Posterior vena cava (tissue), 2 donors: ENCODE results near the gene BAHCC1. TPM values are rescaled to one million over a fixed set of nuclear protein-coding genes. Genes with fewer than 3 reads are reported as not detected.

Experiments
- DNase-seq: peaks from one replicate; pipeline ENCODE4 v3.0.0-alpha.2; 2020; ENCODE audit warnings: low spot score
- intact Hi-C, 2 donors: fragments of 100-400 bp; cut with DNase I; formaldehyde crosslinking; loops; one replicate each; pipeline versions ENCODE4 v1.14.1 to v1.14.2; 2022 to 2023
- total RNA-seq, 2 donors: library from RNA; stranded (reverse); fragmentation: NEBNext Ultra II Directional; extraction: Animal tissue kit (Norgen Biotek cat#: 25700); gene quantifications; one replicate each; pipeline ENCODE4 v1.2.1, GENCODE V29; 2021
- donor health status: DM: yes; HTN: yes; CAD: no.
- donor health status: DM: yes; HTN: yes; CAD: no.

The BAHCC1 gene
- total RNA-seq, 2 donors from 2014 or later, result 17.3 to 19.1 TPM

DNA sequence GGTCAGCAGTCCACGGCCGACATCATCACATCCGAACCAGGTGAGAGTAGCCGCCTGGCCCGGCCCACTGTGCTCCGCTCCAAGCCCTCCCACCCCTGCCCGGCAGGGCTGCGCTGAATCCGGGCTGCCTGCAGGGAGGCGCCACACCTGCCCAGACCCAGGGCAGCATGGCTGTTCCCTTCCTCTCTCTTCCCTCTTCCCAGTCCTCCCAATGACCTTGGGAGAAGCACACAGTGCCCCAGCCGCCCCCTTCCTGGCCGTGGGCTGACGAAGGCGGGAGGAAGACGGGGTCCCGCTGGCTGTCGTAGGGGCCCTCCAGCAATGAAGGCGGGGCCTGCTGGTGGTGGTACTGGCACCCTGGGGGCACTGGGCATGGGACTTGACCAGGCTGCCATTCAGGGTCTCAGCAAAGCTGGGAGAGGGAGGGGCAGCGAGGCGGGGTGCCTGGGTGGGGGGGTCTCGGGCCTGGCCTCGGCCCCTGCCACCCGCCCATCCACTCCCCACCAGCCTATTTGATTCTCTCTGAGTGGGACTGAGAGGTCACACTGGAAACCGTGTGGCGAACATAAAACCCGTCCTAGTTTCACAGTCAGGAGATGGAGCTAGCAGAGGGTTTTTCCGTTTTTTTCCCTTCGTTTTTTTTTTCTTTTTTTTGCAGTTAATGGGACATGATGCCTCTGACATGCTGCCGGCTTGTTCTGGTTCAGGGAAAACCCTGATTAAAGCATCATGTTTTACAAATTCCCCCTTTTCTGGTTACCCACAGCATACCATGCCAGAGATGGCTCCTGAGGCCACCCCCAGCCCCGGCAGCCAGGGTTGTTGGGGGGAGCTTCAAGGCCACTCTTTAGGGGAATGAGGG lies 50.6 kb downstream of the BAHCC1 start:
- intact Hi-C loops, result no loop called here
- no peak for DNase-seq

DNA sequence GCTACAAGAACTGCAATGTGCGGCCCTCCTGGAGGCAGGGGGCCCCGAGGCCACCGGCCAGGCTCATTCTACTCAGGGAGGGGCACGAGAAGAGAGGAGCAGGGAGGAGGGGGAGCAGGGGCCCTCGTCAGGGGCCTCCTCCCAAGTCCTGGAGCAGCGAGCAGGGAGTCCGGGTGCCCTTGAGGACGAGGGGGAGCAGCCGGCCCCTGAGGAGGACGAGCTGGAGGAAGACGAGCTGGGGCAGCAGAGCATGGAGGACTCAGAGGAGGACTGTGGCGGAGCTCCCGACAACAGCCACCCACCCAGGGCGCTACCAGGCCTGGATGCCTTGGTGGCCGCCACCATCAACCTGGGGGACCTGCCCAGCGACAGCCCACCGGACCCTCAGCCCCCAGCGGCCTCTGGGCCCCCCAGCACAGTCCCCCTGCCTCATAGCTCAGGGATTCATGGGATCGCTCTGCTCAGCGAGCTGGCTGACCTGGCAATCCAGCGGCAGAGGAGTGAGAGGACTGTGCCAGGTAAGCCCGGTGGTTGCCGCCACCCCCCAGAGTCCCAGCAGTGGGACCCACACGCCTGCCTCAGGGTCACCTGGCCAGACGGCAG lies 52.2 kb downstream of the BAHCC1 start:
- DNase-seq, result no peak
- intact Hi-C loops, result no loop called here

DNA sequence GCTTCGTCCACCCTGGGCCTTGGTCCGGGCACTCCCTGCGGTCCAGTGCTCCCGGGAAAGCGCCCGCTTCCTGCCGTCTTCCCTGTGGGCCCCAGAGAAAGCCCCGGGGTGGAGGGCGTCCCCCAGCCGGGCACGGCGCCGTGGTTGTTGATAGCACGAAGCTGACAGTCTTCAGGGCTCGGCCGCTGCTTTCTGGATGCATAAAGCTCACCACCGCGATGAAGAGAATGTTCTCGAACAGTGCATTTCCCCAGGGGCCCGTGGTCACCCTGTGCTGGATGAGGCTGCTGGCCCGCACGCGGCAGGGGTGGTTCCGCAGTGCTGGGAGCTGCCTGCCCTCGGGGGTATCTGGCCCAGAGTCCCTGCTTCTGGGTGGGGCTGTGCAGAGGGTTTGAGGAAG lies 53.2 kb downstream of the BAHCC1 start:
- intact Hi-C loops, result no loop called here
- no peak for DNase-seq

DNA sequence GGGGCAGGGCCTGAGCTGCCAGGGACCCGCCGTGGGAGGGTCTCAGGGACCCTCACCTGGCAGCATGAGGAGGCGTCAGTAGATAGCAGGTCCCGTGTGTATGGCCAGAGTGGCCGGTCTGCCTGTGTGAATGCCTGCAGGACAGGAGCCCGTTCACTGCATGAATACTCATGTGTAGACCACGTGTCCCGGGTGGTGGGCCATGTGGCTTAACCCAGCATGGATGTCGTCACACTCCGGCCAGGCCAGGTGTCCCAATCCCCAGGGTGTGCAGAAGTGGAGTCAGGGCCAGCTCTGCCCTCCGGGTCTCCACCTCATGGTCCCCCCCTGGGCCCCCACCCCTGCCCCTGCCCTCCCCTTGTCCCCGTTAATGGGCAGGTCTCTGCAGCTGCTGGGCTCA lies 53.7 kb downstream of the BAHCC1 start:
- intact Hi-C loops, result no loop called here
- no peak for DNase-seq

DNA sequence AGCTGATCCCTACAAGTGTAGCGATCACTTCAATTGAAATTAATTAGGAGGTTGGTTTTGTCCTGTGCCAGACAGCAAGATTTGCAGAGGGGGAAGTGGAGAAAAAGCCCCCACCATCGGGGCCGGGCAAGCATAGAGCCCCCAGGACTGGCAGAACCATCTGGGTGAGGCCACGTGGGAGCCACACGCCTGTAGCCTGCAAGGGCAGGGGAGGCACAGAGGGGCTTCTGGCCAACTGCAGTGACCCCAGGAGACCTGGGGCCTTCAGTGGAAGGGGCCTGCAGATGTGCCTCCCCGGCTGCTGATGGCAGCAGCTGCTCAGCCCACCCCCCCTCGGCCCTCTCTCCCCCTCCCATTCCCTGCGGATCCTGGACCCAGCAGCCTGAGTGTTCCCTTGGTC lies 54.1 kb downstream of the BAHCC1 start:
- intact Hi-C loops, result no loop called here
- no peak for DNase-seq

DNA sequence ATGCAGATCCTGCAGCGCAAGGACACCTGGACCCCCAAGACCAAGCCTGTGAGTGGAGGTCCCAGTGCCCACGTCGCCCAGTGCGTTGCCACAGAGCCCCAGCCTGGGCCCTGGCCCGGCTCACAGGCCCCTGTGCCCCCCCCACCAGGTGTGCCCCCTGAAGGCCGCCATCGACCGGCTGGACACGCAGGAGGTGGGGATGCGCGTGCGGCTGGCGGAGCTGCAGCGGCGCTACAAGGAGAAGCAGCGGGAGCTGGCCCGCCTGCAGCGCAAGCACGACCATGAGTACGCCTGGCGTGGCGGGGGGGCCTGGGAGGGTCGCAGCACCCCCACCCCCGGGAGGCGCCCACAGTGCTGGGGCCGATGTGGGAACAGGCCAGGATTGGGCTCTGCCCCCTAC lies 56.6 kb downstream of the BAHCC1 start:
- intact Hi-C loops, result no loop called here
- no peak for DNase-seq

DNA sequence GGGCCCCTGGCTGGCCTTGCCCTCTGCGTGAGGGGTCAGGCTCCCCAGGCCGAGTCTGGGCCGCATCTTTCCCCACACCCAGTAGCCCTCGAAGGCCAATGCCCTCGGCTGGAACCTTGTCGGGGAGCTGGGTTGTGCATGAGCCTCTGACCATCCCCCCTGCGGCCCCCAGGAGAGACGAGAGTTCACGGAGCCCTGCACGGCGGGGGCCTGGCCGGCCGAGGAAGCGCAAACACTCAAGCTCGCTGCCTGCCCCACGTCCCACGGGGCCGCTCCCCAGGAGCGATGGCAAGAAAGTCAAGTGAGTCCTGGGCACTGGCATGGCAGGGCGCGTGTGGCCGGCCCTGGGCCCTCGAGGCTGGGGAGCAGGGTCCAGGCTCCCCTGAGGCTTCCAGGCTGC lies 57.3 kb downstream of the BAHCC1 start:
- intact Hi-C loops, result no loop called here
- DNase-seq, result no peak

DNA sequence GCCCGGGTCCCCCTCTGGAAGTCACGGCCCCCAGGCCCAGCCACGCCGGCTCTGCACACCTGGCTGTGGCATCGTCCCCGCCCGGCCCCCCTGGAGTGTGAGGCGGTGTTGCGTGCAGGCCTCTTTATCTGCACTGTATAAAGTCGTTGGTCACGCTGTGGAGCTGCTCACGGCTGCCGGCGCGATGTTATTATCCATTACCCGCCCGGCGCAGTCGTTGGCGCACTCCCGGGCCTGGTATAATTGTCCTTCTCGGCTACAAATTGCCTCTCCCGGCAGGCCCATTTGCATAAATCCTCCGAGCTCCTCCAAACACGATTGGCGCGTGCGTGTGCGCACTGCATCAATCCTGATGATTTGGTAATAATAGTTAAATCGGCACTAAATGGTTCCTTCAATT lies 57.8 kb downstream of the BAHCC1 start:
- intact Hi-C loops, result no loop called here
- no peak for DNase-seq

DNA sequence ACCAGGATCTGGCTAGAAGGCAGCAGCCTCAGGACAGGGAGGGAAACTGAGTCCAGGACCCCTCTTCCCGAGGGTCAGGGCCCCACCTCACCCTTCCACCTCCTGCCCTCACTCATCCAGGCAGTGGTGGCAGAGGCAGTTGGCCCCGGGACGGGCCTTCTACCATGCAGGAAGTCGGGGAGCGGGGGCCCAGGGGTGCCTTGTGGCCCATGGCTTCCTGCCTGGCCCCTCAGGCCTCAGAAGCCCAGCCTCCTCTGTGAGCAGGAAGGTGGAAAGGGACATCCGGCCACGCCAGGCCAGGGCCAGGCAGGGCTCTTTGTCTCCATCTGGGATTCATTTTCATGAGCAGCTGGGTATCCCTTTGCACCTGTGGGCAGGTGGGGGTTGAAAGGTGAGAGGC lies 58.5 kb downstream of the BAHCC1 start:
- DNase-seq, result no peak
- intact Hi-C loops, result no loop called here

DNA sequence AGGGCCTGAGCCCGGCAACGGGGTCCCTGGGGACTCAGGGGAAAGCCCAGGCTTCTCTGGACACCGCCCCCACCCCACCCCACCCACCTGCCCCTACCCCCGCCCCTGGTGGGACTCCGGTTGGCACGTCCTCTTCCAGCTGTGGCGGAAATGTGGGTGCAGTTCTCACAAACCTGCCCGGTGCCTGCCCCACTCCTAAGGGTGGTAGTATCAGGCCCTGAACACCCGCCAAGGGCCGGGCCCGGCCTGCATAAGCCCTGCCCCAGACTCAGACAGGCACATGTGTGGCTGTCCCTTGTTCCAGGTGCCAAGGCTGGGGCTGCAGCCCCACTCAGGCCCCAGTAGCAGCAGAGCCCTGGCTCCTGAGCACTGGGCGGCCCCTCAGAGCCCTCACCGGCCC lies 59.2 kb downstream of the BAHCC1 start:
- intact Hi-C loops, result no loop called here
- DNase-seq, result no peak

DNA sequence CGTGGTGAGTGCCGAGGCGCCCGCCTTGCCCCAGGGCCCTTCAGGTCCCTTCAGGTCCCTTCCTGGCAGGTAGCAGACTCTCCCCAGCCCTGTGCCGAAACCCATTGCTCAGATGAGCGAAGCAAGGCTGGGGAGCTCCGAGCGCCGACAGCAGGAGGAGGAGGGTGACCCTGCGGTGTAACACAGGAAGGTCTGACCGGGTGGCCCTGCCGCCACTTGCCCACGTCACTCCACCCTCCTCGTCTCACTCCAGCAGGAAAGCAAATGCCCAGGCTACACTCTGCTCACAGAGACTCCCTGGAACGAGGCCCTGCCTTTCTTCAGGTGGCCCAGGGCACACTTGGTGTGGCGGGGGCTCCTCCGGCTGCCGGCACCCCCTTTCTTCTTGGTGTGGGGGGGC lies 60.1 kb downstream of the BAHCC1 start:
- intact Hi-C loops, result no loop called here
- no peak for DNase-seq

DNA sequence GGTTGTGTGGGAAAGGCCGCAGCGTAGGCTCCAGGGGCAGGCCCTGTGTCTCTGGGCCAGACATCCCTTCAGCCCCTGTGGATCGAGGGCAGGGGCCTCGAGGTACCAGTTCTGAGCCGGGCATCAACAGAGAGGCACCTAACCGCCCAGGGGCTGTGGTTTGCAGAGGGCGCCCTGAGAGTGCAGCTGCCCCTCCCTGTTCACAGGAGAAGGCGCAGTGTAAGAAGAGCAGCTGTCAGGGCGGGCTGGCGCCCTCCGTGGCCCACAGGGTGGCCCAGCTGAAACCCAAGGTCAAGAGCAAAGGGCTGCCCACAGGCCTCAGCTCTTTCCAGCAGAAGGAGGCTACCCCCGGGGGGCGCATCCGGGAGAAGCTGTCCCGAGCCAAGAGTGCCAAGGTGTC lies 60.8 kb downstream of the BAHCC1 start:
- intact Hi-C loops, result no loop called here
- no peak for DNase-seq

DNA sequence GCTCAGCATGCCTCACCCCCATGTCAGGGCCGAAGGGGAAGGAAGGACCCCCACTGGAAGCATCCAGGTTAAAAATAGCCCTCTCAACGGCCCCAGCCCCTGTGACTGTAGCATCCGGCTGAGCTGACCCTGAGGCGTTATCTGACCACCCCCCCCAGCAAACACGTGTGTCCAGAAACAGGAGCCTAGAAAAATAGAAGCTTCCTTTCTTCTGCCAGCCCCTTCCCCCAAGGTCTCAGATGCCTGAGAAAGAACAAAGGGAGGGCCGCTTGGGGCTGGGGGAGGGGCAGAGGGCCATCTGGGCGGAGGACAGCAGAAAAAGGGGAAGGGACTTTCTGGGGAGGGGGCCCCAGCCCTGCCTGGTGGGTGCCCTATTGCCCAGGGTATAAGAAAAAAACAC lies 61.5 kb downstream of the BAHCC1 start:
- intact Hi-C loops, result no loop called here
- no peak for DNase-seq

DNA sequence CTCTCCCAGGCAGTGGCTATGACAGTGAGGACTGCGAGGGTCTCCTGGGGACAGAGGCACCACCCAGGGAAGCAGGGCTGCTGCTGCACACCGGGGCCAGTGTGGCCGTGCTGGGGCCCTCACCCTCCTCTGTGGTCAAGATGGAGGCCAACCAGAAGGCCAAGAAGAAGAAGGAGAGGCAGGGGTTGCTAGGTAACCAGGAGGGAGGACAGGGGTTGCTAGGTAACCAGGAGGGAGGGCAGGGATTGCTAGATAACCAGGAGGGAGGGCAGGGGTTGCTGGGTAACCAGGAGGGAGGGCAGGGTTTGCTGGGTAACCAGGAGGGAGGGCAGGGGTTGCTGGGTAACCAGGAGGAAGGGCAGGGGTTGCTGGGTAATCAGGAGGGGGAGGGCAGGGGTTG lies 62.1 kb downstream of the BAHCC1 start:
- intact Hi-C loops, result no loop called here
- DNase-seq, result no peak

DNA sequence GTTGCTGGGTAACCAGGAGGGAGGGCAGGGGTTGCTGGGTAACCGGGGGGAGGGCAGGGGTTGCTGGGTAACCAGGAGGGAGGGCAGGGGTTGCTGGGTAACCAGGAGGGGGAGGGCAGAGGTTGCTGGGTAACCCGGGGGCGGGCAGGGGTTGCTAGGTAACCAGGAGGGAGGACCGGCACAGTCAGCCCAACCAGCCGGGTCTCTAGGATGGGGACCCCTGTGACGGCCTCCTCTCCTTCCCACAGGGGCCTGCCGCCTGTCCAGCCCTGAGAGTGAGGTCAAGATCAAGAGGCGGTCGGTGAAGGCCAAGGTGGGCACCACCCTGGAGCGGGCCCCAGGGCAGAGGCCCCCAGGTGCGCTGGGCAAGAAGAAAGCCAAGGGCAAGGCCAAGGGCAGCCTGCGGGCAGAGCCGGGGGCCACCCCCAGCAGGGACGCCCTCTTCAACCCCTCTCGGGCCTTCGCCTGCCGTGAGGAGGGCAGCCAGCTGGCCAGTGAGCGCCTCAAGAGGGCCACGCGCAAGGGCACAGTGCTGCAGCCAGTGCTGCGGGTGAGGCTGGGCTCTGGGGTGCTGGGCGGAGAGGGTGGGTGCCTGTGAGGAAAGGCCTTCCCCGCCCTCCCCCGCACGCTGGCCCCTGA lies 62.8 kb downstream of the BAHCC1 start:
- no peak for DNase-seq
- intact Hi-C loops, result no loop called here

DNA sequence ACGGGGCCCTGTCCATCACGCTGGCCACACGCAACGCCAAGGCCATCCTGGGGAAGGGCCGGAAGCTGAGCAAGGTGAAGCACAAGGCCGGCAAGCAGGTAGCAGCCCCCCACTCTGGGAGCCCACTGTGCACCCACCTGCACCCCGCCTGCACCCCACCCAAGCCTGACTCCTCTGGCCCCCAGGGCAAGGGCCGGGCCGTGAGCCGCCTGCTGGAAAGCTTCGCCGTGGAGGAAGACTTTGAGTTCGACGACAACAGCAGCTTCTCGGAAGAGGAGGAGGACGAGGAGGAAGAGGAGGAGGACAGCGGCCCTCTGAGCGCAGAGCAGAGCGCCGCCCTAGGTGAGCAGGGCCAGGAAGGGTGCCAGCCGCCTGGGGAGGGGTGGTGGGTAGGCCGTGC lies 63.4 kb downstream of the BAHCC1 start:
- intact Hi-C loops, result no loop called here
- DNase-seq, result no peak

DNA sequence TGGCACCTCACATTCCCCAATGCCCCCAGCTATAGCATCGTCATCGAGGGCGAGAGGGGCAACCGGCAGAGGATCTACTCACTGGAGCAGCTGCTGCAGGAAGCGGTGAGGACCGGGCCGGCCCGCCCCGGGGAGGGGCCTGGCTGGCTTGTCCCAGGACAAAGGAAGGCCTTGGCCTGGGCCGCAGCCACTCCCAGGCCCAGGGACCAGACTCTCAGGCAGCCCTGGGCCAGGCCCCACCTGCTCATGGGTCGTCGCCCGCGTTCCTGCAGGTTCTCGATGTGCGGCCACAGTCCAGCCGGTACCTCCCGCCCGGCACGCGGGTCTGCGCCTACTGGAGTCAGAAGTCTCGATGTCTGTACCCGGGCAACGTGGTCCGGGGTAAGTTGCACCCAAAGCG lies 64.0 kb downstream of the BAHCC1 start:
- no peak for DNase-seq
- intact Hi-C loops, result no loop called here

DNA sequence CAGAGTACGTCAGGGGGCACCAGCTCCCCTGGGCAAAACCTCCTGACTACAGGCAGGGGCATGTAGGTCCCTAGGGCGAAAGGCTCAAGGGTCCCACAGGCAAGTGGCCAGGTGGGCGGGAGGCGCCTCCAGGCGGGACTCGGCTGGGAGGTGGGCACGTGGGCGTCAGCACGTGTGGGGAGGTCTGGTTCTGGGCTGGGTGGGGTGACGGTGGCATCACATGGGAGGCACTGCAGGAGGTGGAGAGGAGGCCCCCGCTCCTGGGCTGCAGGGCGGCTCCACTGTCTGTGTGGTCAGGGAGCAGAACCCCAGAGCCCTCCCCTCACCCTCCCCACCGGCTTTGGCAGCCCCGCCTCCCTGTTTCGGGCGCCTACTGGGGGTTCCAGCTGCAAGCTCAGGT lies 64.6 kb downstream of the BAHCC1 start:
- no peak for DNase-seq
- intact Hi-C loops, result no loop called here

DNA sequence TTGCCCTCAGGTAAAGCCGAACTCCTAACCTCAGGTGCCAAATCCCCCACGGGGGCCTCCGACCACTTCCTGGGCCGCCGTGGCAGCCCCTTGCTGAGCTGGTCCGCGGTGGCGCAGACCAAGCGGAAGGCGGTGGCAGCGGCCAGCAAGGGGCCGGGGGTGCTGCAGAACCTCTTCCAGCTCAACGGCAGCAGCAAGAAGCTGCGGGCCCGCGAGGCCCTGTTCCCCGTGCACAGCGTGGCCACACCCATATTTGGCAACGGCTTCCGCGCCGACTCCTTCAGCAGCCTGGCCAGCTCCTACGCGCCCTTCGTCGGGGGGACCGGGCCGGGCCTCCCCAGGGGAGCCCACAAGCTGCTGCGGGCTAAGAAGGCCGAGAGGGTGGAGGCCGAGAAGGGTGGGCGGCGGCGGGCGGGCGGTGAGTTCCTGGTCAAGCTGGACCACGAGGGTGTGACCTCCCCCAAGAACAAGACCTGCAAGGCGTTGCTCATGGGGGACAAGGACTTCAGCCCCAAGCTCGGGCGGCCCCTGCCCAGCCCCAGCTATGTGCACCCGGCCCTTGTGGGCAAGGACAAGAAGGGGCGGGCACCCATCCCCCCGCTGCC lies 65.7 kb downstream of the BAHCC1 start:
- DNase-seq, result no peak
- intact Hi-C loops, result no loop called here
